Stimulated activated naive CD8-positive, alpha-beta T cell treated with anti-CD3 and anti-CD28 coated beads, Interleukin-15, Interleukin-2, amounts not matched to agents 100 U/mL and 50 U/mL, for 24 hours (primary cell): ENCODE data around the gene ZP3.
"Not testable (repeated sequence)": the region's sequence is repeated elsewhere in the genome, so short reads cannot be mapped to it uniquely, and the experiment has no call there.

Experiments
- ATAC-seq: fragments of 150-1000 bp; cut with Tn5 transposase; one replicate; pipeline ENCODE4 v1.10.0; 2021
- DNase-seq: peaks from one replicate; pipeline ENCODE4 v3.0.0; 2021

Gene ZP3

GRCh38 chr7:76405738-76406137 lies 19.0 kb upstream of the ZP3 start:
- DNase-seq (no peak), ATAC-seq (no peak)

DNA sequence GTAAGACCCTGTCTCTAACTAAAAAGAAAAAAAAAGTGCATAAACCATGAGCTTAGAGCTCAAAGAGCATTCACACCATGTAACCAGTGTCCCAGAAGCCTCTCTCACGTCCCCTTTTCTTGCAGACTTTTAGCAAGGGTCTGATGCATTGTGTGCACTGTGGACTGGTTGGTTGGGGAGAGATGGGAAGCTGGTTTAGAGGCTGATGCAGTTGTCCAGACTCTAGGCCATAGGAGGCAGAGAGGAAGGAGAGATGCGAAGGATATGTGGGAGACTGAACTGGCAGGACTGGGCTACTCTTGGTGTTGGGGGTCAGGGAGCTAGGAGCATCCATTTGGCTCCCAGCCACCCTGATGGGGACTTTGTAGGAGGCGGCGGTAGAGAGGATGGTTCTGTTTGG lies 17.0 kb upstream of the ZP3 start:
- DNase-seq: no peak
- no peak for ATAC-seq

- DNase-seq: no peak
Measured at GRCh38 chr7:76408121-76408560, 16.6 kb upstream of the ZP3 start.

DNA sequence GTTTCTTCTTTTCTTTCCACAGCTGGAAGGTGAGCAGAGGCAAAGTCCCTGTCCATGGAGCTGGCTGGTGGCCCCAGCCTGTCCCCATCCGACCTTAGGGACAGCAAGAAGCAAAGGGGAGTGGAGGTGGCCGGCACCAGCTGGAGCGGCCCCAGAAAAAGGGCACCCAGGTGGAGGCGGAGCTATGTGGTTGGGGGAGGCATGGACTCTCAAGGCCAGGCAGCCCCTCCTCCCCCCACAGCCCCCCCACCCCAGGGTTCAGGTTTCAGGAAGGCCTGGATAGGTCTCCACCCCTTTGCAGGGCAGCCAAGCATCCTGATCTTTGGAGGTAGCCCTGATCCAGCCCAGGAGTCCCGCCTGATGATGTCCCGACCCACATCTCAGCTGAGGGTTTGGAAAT lies 15.2 kb upstream of the ZP3 start, which contains the start of gene SSC4D:
TSS of gene SSC4D (minus strand) at position 161 of the 400 bp plus-strand sequence. CDS start 5,258 bp downstream, outside the sequence.
- no peak for DNase-seq
- ATAC-seq: no peak

More at GRCh38 chr7:76408121-76408560, 16.6 kb upstream of the ZP3 start:
- peak; percentile 19 for ATAC-seq

DNA sequence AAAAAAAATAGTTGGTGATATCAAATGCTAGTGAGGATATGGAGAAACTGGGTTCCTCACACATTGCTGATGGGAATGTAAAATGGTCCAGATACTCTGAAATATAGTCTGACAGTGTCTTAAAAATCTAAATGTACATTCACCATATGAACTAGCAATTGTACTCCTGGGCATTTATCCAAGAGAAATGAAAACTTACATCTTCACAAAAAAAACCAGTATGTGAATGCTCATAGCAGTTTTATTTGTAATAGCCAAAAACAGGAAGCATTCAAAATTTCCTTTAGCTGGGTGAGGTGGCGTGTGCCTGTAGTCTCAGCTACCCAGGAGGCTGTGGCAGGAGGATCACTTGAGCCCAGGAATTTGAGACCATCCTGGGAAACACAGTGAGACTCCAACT lies 13.1 kb upstream of the ZP3 start:
- ATAC-seq: no peak
- no peak for DNase-seq

DNA sequence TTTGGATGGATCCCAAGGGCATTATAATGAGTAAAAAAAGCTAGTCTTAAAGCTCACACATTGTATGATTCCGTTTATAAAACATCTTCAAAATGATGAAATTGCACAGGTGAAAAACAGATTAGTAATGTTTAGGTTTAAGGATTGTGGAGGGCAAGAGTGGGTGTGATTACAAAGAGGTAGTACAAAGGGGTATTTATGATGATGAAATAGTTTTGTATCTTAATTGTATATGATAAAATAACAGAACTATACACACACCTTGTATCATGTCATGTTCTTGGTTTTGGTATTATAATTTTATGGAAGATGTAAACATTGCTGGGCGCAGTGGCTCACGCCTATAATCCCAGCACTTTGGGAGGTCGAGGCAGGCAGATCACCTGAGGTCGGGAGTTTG lies 12.5 kb upstream of the ZP3 start:
- DNase-seq: no peak
- no peak for ATAC-seq

DNA sequence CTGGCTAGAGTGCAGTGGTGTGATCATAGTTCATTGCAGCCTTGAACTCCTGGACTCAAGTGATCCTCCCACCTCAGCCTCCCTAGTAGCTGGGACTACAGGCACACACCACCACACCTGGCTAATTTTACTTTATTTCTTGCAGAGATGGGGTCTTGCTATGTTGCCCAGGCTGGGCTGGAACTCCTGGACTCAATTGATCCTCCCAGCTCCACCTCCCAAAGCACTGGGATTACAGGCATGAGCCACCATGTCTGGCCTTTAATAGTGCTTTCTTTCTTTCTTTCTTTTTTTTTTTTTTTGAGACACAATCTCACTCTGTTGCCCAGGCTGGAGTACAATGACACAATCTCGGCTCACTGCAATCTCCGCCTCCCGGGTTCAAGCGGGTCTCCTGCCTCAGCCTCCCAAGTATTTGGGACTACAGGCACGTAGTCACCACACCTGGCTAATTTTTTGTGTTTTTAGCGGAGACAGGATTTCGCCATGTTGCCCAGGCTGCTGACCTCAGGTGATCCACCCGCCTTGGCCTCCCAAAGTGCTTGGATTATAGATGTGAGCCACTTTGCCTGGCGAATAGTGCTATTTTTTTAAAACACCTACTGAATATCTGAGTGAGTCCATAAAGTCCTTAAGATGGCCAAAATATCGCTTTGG lies 7.0 kb upstream of the ZP3 start:
- ATAC-seq, DNase-seq: not testable (repeated sequence)

DNA sequence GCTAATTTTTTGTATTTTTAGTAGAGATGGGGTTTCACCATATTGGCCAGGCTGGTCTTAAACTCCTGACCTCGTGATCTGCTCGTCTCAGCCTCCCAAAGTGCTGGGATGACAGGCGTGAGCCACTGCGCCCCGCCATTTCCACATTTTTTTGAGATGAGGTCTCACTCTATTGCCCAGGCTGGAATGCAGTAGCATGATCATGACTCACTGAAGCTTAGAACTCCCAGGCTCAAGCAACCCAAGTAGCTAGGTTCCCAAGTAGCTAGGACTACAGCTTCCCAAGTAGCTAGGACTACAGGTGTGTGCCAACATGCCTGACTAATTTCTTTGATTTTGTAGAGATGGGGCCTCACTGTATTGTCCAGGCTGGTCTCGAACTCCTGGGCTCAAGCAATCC lies 3.7 kb upstream of the ZP3 start:
- not testable (repeated sequence) for DNase-seq, ATAC-seq

DNA sequence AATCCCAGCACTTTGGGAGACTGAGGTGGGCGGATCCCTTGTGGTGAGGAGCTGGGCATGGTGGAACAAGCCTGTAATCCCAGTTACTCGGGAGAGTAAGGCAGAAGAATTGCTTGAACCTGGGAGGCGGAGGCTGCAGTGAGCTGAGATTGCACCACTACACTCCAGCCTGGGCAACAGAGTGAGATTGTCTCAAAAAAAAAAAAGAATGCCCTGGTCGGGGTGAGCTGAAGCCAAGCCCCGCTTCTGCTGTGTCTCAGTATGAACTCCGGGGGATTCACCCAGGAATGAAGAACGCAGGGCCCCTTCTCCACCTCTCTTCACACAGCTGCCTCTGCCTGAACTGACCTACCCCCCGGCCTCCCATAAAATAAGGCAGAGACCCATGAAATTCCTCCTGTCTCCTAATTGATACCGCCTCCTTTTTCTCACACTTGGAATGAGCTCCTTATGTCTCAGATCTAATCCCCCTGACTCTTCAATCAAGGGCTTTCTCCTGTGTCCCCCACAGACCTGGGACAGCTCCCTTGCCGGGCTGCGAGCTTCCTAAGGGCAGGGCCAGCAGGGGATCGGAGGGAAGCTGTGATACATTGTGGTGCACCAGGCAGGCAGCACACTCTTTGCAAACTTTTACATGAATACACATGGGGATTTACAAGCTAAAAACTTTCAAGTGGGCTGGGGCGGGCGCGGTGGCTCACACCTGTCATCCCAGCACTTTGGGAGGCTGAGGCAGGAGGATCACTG lies 911 bp upstream of the ZP3 start:
- no peak for ATAC-seq
- DNase-seq: no peak

DNA sequence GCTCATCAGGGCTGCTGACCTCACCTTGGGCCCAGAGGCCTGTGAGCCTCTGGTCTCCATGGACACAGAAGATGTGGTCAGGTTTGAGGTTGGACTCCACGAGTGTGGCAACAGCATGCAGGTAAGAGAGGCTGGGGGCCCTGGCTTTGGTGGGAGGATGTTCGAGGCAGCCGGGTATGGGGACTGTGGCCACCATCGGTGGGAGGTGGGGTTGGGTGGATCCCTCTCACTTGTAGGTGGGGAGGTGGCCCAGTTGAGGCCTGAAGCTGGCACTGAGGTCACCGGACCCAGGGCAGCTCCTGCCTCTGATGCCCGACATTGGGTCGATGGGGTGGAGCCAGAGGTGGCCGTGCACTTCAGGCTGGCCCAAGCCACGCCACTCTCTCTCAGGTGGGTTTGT lies 406 bp downstream of the ZP3 start:
- DNase-seq (no peak), ATAC-seq (no peak)

- not testable (repeated sequence) for ATAC-seq, DNase-seq
Measured at GRCh38 chr7:76425558-76425957, 808 bp downstream of the ZP3 start.

- DNase-seq (no peak), ATAC-seq (no peak)
Measured at GRCh38 chr7:76426246-76426645, 1.5 kb downstream of the ZP3 start.

GRCh38 chr7:76427635-76428034 lies 2.9 kb downstream of the ZP3 start:
- no peak for DNase-seq
- no peak for ATAC-seq

DNA sequence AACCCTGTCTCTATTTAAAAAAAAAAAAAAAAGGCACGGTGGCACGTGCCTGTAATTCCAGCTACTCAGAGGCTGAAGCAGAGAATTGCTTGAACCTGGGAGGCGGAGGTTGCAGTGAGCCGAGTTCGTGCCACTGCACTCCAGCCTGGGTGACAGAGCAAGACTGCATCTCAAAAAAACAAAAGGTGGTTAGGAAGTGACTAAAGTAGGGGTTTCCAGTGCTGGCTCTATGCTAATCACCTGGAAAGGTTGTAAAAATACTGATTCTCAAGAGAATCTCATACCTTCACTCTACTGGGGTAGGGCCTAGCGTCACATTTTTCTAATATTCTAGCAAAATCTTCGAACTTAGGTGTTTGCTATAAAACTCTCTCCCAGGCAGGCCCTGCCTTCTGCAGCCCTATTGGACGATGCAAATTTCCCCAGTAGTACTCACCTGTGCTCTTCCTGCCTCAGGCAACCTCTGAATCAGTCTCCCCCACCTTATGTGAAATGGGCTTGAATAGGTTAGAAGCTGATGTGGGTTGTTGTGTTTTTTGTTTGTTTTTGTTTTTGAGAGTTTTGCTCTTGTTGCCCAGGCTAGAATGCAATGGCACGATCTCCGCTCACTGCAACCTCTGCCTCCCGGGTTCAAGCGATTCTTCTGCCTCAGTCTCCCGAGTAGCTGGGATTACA lies 3.5 kb downstream of the ZP3 start:
- DNase-seq (no peak), ATAC-seq (no peak)

GRCh38 chr7:76428868-76429805 lies 4.4 kb downstream of the ZP3 start:
- DNase-seq: no peak

DNA sequence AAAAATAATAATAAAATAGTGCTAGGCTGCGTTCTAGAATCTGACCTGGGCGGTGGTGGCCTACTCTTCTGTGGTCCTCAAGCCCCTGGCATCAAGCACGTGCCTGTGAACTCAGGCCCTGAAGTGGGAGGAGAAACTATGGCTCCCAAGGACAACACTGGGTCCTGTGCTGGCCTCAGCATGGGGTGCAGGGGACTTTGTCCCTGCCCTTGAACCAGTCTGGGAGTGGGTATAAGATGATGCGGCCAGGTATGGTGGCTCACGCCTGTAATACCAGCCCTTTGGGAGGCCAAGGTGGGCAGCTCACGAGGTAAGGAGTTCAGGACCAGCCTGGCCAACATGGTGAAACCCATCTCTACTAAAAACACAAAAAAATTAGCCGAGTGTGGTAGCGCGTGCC lies 5.5 kb downstream of the ZP3 start:
- ATAC-seq (no peak), DNase-seq (no peak)

More at GRCh38 chr7:76428868-76429805, 4.4 kb downstream of the ZP3 start:
- no peak for ATAC-seq

DNA sequence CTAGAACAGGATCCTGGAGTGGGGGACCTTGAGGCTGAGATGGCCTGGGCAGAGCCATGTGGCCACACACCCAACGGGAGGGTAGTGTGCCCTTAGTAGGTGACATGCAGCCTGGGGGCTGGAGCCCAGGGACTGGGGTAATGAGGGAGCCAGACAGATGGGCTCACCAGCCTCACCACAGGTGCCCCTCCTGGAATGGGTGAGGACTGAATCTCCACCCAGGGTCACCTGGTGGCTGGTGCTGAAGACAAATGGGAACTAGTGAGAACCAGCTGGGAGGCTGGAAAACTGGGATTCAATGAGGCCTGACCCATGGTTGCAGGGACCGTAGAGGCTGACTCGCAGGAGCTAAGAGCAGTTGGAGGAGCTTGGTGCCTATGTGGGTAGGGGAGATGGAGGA lies 6.1 kb downstream of the ZP3 start:
- DNase-seq (no peak), ATAC-seq (no peak)

- peak; percentile 65 for DNase-seq
- ATAC-seq: peak; percentile 67
Measured at GRCh38 chr7:76437873-76438272, 13.1 kb downstream of the ZP3 start.

DNA sequence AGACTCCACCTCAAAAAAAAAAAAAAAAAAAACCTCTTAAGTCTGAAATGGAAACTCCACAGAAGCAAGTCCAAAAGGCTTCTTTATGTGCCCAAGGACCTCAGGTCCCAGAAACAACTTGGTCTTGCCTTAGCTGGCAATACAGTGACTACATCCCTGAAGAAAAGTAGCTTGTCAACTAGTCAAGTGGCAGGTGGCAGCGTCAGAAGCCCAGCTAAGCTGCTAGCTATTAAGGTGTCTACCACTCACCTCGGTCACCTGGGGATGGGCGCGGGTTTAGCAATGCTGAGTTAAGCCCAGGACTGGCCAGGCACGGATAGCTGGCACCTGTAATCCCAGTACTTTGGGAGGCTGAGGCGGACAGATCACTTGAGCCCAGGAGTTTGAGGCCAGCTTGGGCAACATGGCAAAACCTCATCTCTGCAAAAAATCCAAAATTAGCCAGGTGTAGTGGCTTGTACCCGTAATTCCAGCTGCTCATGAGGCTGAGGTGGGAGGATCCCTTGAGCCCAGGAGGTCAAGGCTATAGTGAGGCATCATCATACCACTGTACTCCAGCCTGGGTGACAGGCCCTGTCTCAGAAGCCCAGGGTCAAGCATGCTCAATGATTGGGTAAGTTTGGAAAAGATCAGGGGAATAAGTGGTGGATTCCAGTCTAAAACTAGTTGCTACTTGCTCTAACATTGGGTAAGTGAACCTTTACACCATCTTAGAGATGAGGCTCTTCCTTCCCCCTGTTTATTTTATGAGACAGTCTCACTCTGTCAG lies 14.6 kb downstream of the ZP3 start:
- ATAC-seq, DNase-seq: not testable (repeated sequence)

GRCh38 chr7:76440404-76440803 lies 15.7 kb downstream of the ZP3 start:
- not testable (repeated sequence) for DNase-seq, ATAC-seq

- ATAC-seq: peak; percentile 44
- DNase-seq: not testable (repeated sequence)
Measured at GRCh38 chr7:76441792-76442191, 17.0 kb downstream of the ZP3 start.
